T1000 (cell line): ENCODE measurements around the gene ANKFN1.
"Not testable (repeated sequence)": the region's sequence is repeated elsewhere in the genome, so short reads cannot be mapped to it uniquely, and the experiment has no call there.

Experiments
- DNase-seq: peaks from one replicate; lab custom pipeline; 2025; ENCODE audit warnings: mixed read lengths; lab: John Stamatoyannopoulos, UW

ANKFN1 gene

GRCh38 chr17:56351675-56352074 lies 198.4 kb downstream of the ANKFN1 start:
- DNase-seq = no peak

GRCh38 chr17:56358651-56359050 lies 205.4 kb downstream of the ANKFN1 start:
- DNase-seq = no peak

- no peak for DNase-seq
Observed at GRCh38 chr17:56359518-56359917, 206.2 kb downstream of the ANKFN1 start.

GRCh38 chr17:56367366-56367765 lies 214.1 kb downstream of the ANKFN1 start:
- no peak for DNase-seq

- no peak for DNase-seq
Observed at GRCh38 chr17:56373981-56374833, 220.9 kb downstream of the ANKFN1 start.

- DNase-seq = no peak
Observed at GRCh38 chr17:56389356-56389755, 236.1 kb downstream of the ANKFN1 start.

- DNase-seq = peak; percentile 9
Observed at GRCh38 chr17:56392321-56392720, 239.0 kb downstream of the ANKFN1 start.

- DNase-seq = no peak
Observed at GRCh38 chr17:56393156-56393555, 239.9 kb downstream of the ANKFN1 start.

GRCh38 chr17:56395787-56396186 lies 242.5 kb downstream of the ANKFN1 start:
- no peak for DNase-seq

- DNase-seq = no peak
Observed at GRCh38 chr17:56407086-56407485, 253.8 kb downstream of the ANKFN1 start.

- not testable (repeated sequence) for DNase-seq
Observed at GRCh38 chr17:56412356-56412755, 259.1 kb downstream of the ANKFN1 start.

- no peak for DNase-seq
Observed at GRCh38 chr17:56416682-56417351, 263.5 kb downstream of the ANKFN1 start.

- no peak for DNase-seq
Observed at GRCh38 chr17:56424005-56424404, 270.7 kb downstream of the ANKFN1 start.

GRCh38 chr17:56424543-56425044 lies 271.3 kb downstream of the ANKFN1 start:
- DNase-seq = no peak

GRCh38 chr17:56425483-56425882 lies 272.2 kb downstream of the ANKFN1 start:
- DNase-seq = no peak

GRCh38 chr17:56426901-56427300 lies 273.6 kb downstream of the ANKFN1 start:
- DNase-seq = no peak

- no peak for DNase-seq
Observed at GRCh38 chr17:56431736-56432135, 278.5 kb downstream of the ANKFN1 start.

- no peak for DNase-seq
Observed at GRCh38 chr17:56432443-56432842, 279.2 kb downstream of the ANKFN1 start.

GRCh38 chr17:56434610-56435009 lies 281.3 kb downstream of the ANKFN1 start:
- DNase-seq = no peak

- no peak for DNase-seq
Observed at GRCh38 chr17:56436142-56436541, 282.9 kb downstream of the ANKFN1 start.

GRCh38 chr17:56440419-56440818 lies 287.1 kb downstream of the ANKFN1 start:
- DNase-seq = no peak

GRCh38 chr17:56441308-56441707 lies 288.0 kb downstream of the ANKFN1 start:
- DNase-seq = peak; percentile 66
